Measurements from ENCODE around the gene CNST.

DNA sequence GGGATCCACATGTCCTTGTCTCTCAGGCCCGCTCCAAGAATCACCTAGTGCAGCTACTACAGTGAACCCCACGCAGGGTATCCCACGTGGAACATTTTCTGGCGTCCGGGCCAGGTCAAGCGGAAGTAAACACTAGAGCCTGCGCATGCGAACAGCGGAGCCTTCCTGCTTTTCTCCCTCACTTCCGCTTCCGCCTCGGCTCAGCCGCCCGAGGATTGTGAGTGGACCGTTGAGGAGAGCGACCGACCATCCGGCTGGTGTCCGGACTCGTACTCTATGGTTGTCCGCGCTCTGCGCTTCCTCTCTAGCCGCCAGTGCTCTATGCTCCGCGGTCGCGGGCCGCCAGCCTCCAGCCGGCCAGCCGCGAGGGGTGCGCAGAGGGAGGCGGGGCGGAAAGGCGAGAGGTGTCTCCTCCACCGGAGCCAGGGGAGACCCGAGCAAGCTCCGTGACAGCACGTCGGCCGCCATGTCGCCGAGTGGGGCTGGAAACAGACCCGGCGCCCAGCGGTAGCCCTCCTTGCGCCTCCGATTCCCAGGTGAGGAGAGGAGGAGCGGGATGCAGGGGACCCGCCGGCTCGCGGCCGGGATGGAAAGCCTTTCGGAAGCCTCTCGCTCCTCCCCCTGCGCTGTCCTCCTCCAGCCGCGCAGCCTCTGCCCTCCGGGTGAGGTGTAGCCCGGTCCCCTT, at the start of gene CNST, which contains the start of gene TFB2M:
- no peak for TF ChIP-seq EZH2phosphoT487 (IDR thresholded peaks at IDR 0.05; ENCODE audit: borderline replicate concordance)
- TF ChIP-seq, protein P1, sequence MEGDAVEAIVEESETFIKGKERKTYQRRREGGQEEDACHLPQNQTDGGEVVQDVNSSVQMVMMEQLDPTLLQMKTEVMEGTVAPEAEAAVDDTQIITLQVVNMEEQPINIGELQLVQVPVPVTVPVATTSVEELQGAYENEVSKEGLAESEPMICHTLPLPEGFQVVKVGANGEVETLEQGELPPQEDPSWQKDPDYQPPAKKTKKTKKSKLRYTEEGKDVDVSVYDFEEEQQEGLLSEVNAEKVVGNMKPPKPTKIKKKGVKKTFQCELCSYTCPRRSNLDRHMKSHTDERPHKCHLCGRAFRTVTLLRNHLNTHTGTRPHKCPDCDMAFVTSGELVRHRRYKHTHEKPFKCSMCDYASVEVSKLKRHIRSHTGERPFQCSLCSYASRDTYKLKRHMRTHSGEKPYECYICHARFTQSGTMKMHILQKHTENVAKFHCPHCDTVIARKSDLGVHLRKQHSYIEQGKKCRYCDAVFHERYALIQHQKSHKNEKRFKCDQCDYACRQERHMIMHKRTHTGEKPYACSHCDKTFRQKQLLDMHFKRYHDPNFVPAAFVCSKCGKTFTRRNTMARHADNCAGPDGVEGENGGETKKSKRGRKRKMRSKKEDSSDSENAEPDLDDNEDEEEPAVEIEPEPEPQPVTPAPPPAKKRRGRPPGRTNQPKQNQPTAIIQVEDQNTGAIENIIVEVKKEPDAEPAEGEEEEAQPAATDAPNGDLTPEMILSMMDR (conservative IDR thresholded peaks at IDR 0.05; ENCODE audit: low read length) = no peak

Data from Loucy (cell line).